SHP77 treated with DMSO at 0.1 percent for 48 hours (cell line): ENCODE measurements around the gene PLA2G1B.

ENCODE experiments used
- DNase-seq: peaks from one replicate; lab custom pipeline; 2025; lab: John Stamatoyannopoulos, UW

PLA2G1B gene

GRCh38 chr12:120327593-120327992 is at the start of gene PLA2G1B:
Gene PLA2G1B (minus strand): TSS chr12:120327779. CDS start chr12:120327753, 26 bp downstream.
- DNase-seq = no peak

- no peak for DNase-seq
Observed at GRCh38 chr12:120376934-120377572, 49.5 kb upstream of the PLA2G1B start.

DNA sequence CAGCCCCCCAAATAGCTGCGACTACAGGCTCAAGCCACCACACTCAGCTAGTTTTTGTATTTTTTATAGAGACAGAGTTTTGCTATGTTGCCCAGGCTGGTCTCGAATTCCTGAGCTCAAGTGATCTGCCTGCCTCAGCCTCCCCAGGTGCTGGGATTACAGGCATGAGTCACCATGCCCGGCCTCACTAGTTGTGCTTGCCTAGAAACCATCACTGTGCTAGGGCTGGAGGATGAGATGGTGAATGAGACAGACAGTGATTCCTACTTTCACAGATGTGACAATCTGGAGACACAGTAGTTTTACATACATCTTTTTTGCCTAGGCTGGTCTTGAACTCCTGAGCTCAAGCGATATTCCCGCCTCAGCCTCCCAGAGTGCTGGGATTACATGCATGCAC is 48.8 kb upstream of the PLA2G1B start:
- DNase-seq = no peak

GRCh38 chr12:120376009-120376408 is 48.4 kb upstream of the PLA2G1B start:
- DNase-seq = no peak

DNA sequence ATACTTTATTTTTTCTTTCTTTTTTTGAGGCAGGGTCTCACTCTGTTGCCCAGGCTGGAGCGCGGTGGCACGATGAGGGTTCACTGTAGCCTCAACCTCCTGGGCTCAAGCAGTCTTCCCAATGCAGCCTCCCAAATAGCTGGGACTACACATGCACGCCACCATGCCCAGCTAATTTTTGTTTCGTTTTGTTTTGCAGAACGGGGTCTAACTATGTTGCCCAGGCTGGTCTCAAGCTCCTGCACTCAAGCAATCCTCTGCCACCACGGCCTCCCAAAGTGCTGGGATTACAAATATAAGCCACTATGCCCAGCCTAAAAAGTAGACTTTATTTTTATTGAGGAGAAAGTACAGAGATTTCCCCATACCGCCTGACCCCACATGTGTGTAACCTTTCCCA is 46.1 kb upstream of the PLA2G1B start:
- no peak for DNase-seq

GRCh38 chr12:120370343-120371243 is 43.0 kb upstream of the PLA2G1B start:
- no peak for DNase-seq

DNA sequence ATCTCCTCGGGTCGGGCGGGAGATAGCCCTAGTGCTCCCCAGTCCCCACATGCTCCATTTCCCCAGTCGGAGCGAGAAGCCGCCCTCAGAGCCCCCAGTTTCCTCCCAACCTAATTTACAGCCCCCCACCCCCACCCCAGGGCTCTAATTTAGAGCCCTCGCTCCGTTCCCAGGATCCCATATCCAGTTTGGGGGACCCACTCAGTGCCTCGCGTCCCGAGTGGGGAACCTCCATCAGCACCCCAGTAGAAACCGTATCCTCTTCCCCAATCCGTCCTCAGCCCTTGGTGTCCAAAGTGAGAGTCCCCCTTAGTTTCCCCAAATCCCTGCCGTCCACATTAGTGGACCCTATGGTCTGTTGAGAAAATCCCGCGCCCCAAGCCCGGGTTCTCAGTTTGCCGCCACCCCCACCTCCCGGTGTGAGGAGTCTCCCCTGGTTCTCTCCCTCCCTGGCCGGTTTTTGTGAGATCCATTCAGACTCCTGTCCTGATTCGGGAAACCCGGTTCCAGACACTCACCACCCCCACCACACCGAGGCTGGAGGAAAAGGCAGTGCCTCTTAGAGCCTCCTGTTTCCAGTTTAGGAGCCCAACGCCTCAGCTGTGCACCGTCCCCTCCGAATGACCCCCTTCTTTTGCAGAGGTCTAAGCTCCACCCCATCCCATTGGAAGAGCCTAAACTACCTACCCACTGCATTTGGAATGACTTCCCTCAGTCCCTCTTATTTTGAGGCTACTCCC is 42.2 kb upstream of the PLA2G1B start:
- no peak for DNase-seq

DNA sequence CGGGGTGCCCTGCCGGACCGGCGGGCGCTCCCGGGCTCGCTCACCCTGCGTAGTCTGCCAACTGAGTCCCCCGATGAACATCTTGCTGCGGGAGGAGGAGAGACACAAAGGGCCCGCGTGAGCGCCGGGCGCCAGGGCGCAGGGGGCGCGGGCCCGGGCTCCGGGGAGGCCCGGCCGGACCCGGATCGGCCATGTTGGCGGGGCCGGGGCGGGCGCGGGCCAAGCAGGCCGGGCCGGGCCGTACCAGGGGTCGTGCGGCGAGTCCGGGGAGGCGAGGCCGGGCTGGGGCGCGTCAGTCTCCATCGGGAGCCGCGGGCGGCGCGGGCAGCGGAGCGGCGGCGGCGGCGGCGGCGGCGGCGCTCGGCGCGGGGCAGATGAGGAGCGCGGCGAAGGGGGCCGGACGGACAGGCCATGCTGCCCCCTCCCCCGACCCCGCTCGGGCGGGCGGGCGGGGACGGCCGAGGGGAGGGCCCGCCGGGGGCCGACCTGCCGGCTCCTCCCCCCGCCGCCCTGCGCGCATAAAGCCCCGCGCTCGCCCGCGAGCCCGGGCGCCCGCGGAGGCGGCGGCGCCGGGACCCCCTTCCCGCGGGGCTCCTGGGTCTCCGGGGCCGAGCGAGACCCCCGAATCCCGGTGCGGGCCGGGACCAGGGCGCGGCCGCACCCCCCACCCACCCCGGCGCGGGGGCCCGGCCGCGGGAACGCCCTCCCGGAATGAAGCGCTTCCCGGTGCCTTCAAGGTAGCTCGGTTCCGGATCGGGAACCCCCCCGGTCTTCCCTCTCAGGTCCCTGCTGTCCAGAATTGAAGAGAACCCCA is 41.4 kb upstream of the PLA2G1B start, which contains the start of gene MSI1:
MSI1 (minus strand) TSS at position 376 of the 814 bp plus-strand sequence; CDS start at position 303, 73 bp downstream.
- no peak for DNase-seq

DNA sequence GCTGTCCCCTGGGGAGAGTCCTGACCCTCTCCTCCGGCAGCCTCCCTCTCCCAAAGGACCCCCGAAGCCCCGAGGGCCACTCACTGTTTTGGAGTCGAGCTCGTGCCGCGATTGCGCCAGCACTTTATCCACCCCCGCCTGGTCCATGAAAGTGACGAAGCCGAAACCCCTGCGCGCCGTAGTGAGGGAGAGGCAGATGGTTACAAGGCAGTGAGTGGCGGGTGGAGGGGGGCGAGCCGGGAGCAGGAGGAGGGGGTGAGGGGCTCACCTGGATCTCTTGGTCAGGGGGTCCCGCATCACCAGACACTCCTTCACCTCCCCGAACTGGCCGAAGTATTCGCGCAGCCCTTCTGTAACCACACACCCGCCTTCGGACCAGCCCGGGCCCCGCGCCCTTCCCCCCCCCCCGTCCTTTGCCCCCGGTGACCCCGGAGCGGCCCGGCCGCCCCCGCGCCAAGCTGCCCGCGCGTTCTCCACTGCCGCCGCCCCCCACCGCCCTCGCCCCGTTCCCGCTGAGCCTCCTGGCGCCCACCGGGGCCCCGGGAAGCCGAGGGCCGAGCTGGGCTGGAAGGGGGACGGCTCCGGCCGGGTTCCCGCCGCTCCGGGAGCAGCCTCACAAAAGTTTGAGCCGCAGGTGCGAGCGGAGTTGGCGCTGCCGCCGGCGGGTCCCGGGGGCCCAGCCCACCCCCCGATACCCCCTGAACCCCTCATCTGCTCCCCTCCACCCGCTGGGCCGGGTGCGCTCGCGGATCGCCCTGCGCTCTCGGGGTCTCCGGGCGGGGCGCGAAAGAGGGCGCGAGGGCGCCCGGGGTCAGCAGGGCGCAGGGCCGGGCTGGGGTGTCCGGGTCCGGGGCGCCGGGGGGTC is 40.6 kb upstream of the PLA2G1B start:
- no peak for DNase-seq

- DNase-seq = no peak
Observed at GRCh38 chr12:120367233-120367923, 39.8 kb upstream of the PLA2G1B start.

- DNase-seq = no peak
Observed at GRCh38 chr12:120366845-120367232, 39.3 kb upstream of the PLA2G1B start.

GRCh38 chr12:120366341-120366705 is 38.7 kb upstream of the PLA2G1B start:
- DNase-seq = no peak

GRCh38 chr12:120365675-120366340 is 38.2 kb upstream of the PLA2G1B start:
- no peak for DNase-seq

GRCh38 chr12:120364487-120364886 is 36.9 kb upstream of the PLA2G1B start:
- DNase-seq = no peak

DNA sequence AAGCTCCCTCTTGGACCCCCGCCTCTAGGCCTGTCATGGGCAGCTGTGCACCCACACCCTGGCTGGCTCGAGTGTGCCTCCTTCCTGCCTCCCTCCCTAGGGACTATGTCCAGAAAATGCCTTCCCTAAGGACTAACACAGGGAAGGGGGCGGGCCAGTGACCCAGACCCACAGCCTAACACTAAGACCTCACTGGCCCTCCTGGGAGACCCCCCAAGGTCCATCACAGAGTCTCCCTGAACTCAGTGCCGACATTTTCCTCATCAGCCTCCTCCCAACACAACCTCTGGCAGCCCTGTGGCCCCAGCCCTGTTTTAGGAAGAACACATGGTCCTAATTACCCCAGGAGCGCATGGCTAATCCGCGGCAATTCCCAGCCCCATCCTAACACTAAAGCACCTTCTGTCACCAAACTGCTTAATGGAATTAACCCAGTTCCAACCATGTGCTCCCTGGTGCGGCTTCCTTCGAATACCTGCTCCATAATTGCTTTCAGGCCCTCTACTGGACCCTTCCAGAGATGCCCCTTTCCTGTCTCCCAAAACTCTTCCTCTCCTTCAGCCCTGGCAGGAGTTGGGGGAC is 35.8 kb upstream of the PLA2G1B start:
- DNase-seq = no peak

DNA sequence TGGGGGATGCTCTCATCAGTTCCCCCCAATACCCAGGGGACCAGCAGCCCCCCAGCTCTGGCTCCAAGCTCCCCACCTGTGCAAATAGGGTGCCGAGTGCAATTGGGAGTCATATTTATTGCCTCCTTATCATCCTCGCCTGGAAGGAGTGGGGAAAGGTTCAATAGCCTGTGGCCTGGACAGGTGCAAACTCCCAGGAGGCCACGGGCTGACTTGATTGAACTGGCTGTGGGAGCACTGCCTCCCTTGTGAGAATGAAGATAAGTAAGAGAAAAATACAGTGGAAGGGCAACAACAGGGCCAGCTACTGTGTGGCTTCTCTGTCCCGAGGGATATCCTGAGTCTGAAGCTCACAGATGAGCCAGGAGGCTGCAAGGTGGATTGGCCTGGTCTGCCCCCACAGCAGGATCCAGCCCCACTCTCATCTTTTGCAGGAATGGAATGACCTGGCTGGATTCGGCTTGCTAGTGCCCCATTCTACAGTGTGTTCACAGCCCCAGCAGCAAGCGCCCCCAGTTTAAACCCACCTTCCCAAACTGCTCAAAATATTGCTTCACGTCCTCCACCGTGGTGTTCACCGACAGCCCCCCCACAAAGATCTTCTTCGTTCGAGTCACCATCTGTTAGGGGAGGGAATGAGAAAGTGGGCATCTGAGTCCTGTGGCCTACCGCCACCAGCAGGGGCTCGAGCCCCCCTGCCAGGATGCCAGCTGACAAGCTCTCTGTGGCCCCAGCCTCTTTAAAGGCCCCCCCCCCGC is 35.1 kb upstream of the PLA2G1B start:
- DNase-seq = no peak

DNA sequence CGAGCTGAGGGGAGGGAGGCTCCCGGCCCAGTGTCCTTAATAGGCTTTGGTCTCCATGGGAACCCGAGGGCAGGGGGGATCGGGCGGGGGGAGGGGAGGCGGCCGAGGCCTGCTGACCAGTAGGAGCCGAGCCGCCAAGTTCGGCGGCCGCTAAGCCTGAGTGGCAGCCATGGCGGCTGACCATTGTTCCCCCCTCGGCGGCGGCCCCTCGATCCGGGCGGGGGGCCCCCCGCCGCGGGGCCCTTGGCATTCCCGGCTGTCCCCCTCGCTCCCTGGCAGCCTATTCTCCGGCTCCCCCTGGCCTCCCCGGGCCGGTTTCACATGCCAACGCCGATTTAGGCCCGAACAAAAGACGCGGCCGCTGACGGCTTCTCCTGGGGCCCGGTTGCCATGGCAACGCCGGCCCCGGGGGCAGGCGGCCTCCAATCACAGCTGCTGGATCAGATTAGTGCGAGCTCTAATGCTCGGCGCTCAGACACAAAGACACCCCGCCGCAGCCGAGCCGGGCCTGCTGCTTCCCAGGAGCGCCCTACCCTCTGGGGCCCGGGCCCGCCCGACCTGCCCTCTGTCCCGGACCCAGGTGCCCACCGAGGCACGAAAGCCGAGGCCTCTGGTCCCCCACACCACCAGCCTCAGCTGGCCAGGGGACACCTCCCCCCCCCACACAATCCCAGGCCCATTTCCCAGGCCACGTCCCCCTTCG is 34.1 kb upstream of the PLA2G1B start:
- DNase-seq = peak; percentile 41

DNA sequence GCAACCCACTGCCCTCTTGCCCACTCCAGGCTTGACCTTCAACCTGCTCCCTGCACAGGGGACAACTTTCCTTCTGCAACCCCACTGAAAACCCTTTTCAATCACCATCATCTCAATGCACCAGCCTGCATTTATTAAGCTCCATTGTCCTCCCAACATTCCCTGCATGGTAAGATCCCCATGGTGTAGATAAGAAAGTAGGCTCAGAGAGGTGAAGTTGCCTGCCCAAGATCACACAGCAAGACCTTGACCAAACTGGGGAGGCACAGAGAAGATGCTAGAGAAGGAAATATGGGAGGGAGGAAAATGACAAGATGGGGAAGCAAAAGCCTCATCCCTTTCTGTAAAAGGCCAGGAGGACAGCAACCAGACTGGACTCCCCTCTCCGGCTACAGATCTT is 31.5 kb upstream of the PLA2G1B start:
- no peak for DNase-seq
